Measurements from ENCODE around the gene PITX2.

GRCh38 chr4:110641218-110641617 is 18.3 kb upstream of the PITX2 start:
- TF ChIP-seq CTCF (IDR thresholded peaks at IDR 0.05) (no peak), POLR2AphosphoS5 (IDR thresholded peaks at IDR 0.05) (no peak), POLR2A (IDR thresholded peaks at IDR 0.05) (no peak), EP300 (IDR thresholded peaks at IDR 0.05; ENCODE audit: low read depth) (no peak)

Measured in transverse colon (tissue), 4 donors.